Thyroid gland (tissue), 4 donors: Measurements from ENCODE around the gene TTC16. TPM values are rescaled to one million over a fixed set of nuclear protein-coding genes. Genes with fewer than 3 reads are reported as not detected.

Source experiments
- DNase-seq, 2 donors: peaks; one replicate each; pipeline ENCODE4 v3.0.0-alpha.2; 2019
- H3K27ac ChIP-seq, 3 donors: fragments of 200-600 bp; sonication (generic); 1 replicate in 2 of 3; 2 replicates in 1 of 3; pipeline ENCODE4 v1.5.1; 2016 to 2019; ENCODE audit warnings: mild to moderate bottlenecking in 1 of 3, moderate library complexity in 1 of 3
- H3K27me3 ChIP-seq: fragments of 200-600 bp; sonication (generic); one replicate; pipeline ENCODE4 v1.5.1; 2019
- H3K36me3 ChIP-seq, 2 donors: fragments of 200-600 bp; sonication (generic); one replicate each; pipeline ENCODE4 v1.5.1; 2016 to 2019
- H3K4me1 ChIP-seq, 2 donors: fragments of 200-600 bp; sonication (generic); one replicate each; pipeline ENCODE4 v1.5.1; 2017 to 2019
- H3K4me3 ChIP-seq, 3 donors: fragments of 200-600 bp; sonication (generic); replicated peaks in 1 of 3; 1 replicate in 2 of 3; 2 replicates in 1 of 3; pipeline ENCODE4 v1.5.1; 2016; ENCODE audit warnings: mild to moderate bottlenecking in 1 of 3
- H3K9me3 ChIP-seq: fragments of 200-600 bp; sonication (generic); one replicate; pipeline ENCODE4 v1.5.1; 2017
- CTCF ChIP-seq, 6 experiments: fragments of 200-600 bp in 3 of 6; fragments of 450-650 bp in 3 of 6; sonication (generic) in 3 of 6; IDR thresholded peaks; one replicate each; pipeline ENCODE4 v1.5.1; 2016 to 2019; ENCODE audit warnings: antibody characterized with exemption in 6 of 6, mild to moderate bottlenecking in 2 of 6, inconsistent platforms in 1 of 6, moderate library complexity in 1 of 6
- POLR2A ChIP-seq, 2 donors: fragments of 450-650 bp; IDR thresholded peaks; one replicate each; pipeline ENCODE4 v1.6.1; 2017; ENCODE audit warnings: antibody characterized with exemption in 2 of 2, mild to moderate bottlenecking in 2 of 2, moderate library complexity in 1 of 2
- WGBS, 2 donors: methylation state at CpG; one replicate each; pipeline ENCODE4 v1.1.5; 2017; 5-methylcytosine and 5-hydroxymethylcytosine counted together
- intact Hi-C: fragments of 100-400 bp; cut with DNase I; formaldehyde crosslinking; loops from one replicate; pipeline ENCODE4 v1.15.1; 2023
- total RNA-seq, 4 donors: library from RNA; depleted of rRNA; stranded (reverse); fragments of >200 nt; gene quantifications; one replicate each; pipeline ENCODE4 v1.2.3, GENCODE V29; 2016

Gene TTC16
- total RNA-seq, 4 donors from 2014 or later: 0.40 to 0.45 (median 0.44) TPM; not detected in 1

- Histone ChIP-seq H3K27ac (peak overlapping the region; percentile 51 to 76 (median 67)), H3K9me3 (no peaks in the 10 kb centered on the region), H3K4me1 (peaks cover 4 to 34% of the 10 kb centered on the region in 2 donors), H3K27me3 (no peaks in the 10 kb centered on the region), H3K36me3 (no peaks in the 10 kb centered on the region), H3K4me3 (no peak overlapping the region)
- DNase-seq: no peak
- WGBS, 2 donors: 14 to 43% methylated on average over 8 to 13 of the region's 13 CpGs
- TF ChIP-seq CTCF (IDR thresholded peaks at IDR 0.05): no peak
- no peak for TF ChIP-seq POLR2A (IDR thresholded peaks at IDR 0.05)
- intact Hi-C loops: no loop called here
These were observed 52.0 kb downstream of the TTC16 start for GRCh38 chr9:127767909-127768331.

- H3K27ac ChIP-seq: peak overlapping the region; percentile 20 to 76 (median 67)
- TF ChIP-seq POLR2A (IDR thresholded peaks at IDR 0.05) (no peak), CTCF (IDR thresholded peaks at IDR 0.05) (no peak)
- peaks cover 4 to 29% of the 10 kb centered on the region in 2 donors for H3K4me1 ChIP-seq
- intact Hi-C loops: no loop called here
- H3K36me3 ChIP-seq: no peaks in the 10 kb centered on the region
- no peak overlapping the region for H3K4me3 ChIP-seq
- WGBS, 2 donors: 77 to 81% methylated on average over 8 of the region's 8 CpGs
- H3K27me3 ChIP-seq: no peaks in the 10 kb centered on the region
- H3K9me3 ChIP-seq: no peaks in the 10 kb centered on the region
- no peak for DNase-seq
These were observed 52.8 kb downstream of the TTC16 start for GRCh38 chr9:127768698-127769097.

GRCh38 chr9:127769101-127769500, 53.2 kb downstream of the TTC16 start:
- Histone ChIP-seq H3K27me3 (no peaks in the 10 kb centered on the region), H3K27ac (peak overlapping the region; percentile 20 to 76 (median 67)), H3K4me3 (no peak overlapping the region), H3K36me3 (no peaks in the 10 kb centered on the region), H3K4me1 (peaks cover 4 to 29% of the 10 kb centered on the region in 2 donors), H3K9me3 (no peaks in the 10 kb centered on the region)
- TF ChIP-seq POLR2A (IDR thresholded peaks at IDR 0.05): no peak
- no peak for TF ChIP-seq CTCF (IDR thresholded peaks at IDR 0.05)
- no peak for DNase-seq
- 82 to 94% methylated on average over 5 of the region's 5 CpGs for WGBS, 2 donors
- intact Hi-C loops: no loop called here

- peak in 1 of 2 donors; percentile 6 for TF ChIP-seq POLR2A (IDR thresholded peaks at IDR 0.05)
- TF ChIP-seq CTCF (IDR thresholded peaks at IDR 0.05): no peak
- Histone ChIP-seq H3K4me3 (peak overlapping the region in 1 of 3 donors; percentile 41), H3K9me3 (no peaks in the 10 kb centered on the region), H3K27me3 (no peaks in the 10 kb centered on the region), H3K36me3 (no peaks in the 10 kb centered on the region), H3K4me1 (peaks cover 4 to 29% of the 10 kb centered on the region in 2 donors), H3K27ac (peak overlapping the region; percentile 20 to 76 (median 67))
- WGBS, 2 donors: 48 to 81% methylated on average over 2 of the region's 4 CpGs
- intact Hi-C loops: no loop called here
- peak in 1 of 2 donors; percentile 20 for DNase-seq
These were observed 54.2 kb downstream of the TTC16 start for GRCh38 chr9:127769929-127770582.

- H3K4me1 ChIP-seq: peaks cover 4 to 29% of the 10 kb centered on the region in 2 donors
- intact Hi-C loops: no loop called here
- no peaks in the 10 kb centered on the region for H3K27me3 ChIP-seq
- peak overlapping the region in 1 of 3 donors; percentile 41 for H3K4me3 ChIP-seq
- DNase-seq: no peak
- H3K36me3 ChIP-seq: no peaks in the 10 kb centered on the region
- 38% methylated on average over 1 of the region's 3 CpGs; no CpG with 5 or more reads in 1 of the 2 donors for WGBS, 2 donors
- H3K9me3 ChIP-seq: no peaks in the 10 kb centered on the region
- TF ChIP-seq POLR2A (IDR thresholded peaks at IDR 0.05) (no peak), CTCF (IDR thresholded peaks at IDR 0.05) (no peak)
- peak overlapping the region; percentile 31 to 76 (median 67) for H3K27ac ChIP-seq
These were observed 54.7 kb downstream of the TTC16 start for GRCh38 chr9:127770583-127770904.
